WTC11 (cell line): Measurements from ENCODE around the gene GUCY1A2. TPM values are rescaled to one million over a fixed set of nuclear protein-coding genes. Genes with fewer than 3 reads are reported as not detected.
A peak's percentile ranks its signal among the peaks of the same experiment; 100 is the strongest.

Source experiments
- ATAC-seq: fragments of 200-7000 bp; cut with Tn5 transposase; 2 replicates; pipeline ENCODE4 v1.10.0; 2021; ENCODE audit warnings: mild to moderate bottlenecking, moderate library complexity
- CTCF ChIA-PET: fragments of 300-600 bp; sonication (Branson Sonifier 250); formaldehyde crosslinking; loops from one replicate; lab custom pipeline; 2021; ENCODE audit warnings: antibody characterized with exemption; lab: Charles Lee
- POLR2A ChIA-PET: fragments of 350-600 bp; sonication (Branson Sonifier 250); formaldehyde crosslinking; loops from one replicate; lab custom pipeline; 2021; ENCODE audit warnings: antibody characterized with exemption; lab: Charles Lee
- DNase-seq: peaks from one replicate; pipeline ENCODE4 v3.0.0; 2021; ENCODE audit warnings: low spot score
- H3K27ac Mint-ChIP-seq: 2 replicates; pipeline ENCODE4 v1.8.0; 2021; ENCODE audit warnings: mixed read lengths
- H3K27me3 Mint-ChIP-seq: 2 replicates; pipeline ENCODE4 v1.8.0; 2021; ENCODE audit warnings: low read depth, mild to moderate bottlenecking, moderate library complexity, mixed read lengths
- H3K36me3 Mint-ChIP-seq: 2 replicates; pipeline ENCODE4 v1.8.0; 2021; ENCODE audit warnings: mixed read lengths
- H3K4me1 Mint-ChIP-seq: 2 replicates; pipeline ENCODE4 v1.8.0; 2022; ENCODE audit warnings: mixed read lengths
- H3K4me3 Mint-ChIP-seq: 2 replicates; pipeline ENCODE4 v1.8.0; 2021; ENCODE audit warnings: mild to moderate bottlenecking, moderate library complexity, mixed read lengths
- H3K9me3 Mint-ChIP-seq: 2 replicates; pipeline ENCODE4 v1.8.0; 2021; ENCODE audit warnings: mixed read lengths
- AR ChIP-seq: fragments of 250-450 bp; sonication (Bioruptor Pico); IDR thresholded peaks from 2 replicates; pipeline ENCODE4 v1.9.0; 2021; ENCODE audit warnings: mild to moderate bottlenecking
- CREB1 ChIP-seq: sonication (generic); formaldehyde crosslinking; IDR thresholded peaks from 2 replicates; pipeline ENCODE4 v1.8.0; 2023; ENCODE audit warnings: mild to moderate bottlenecking, missing genetic modification reagents
- FOXP1 ChIP-seq: sonication (generic); formaldehyde crosslinking; IDR thresholded peaks from 2 replicates; pipeline ENCODE4 v1.8.0; 2022; ENCODE audit warnings: missing genetic modification reagents, mild to moderate bottlenecking, moderate library complexity, borderline replicate concordance
- GRHL2 ChIP-seq: fragments of 250-450 bp; sonication (Bioruptor Pico); IDR thresholded peaks from 2 replicates; pipeline ENCODE4 v1.8.0; 2022; ENCODE audit warnings: mild to moderate bottlenecking, moderate library complexity; ENCODE audit not compliant: insufficient replicate concordance, severe bottlenecking
- GTF2I ChIP-seq: fragments of 250-450 bp; sonication (Bioruptor Pico); conservative IDR thresholded peaks from 2 replicates; pipeline ENCODE4 v1.4.0; 2021; ENCODE audit warnings: mild to moderate bottlenecking
- NFE2L1 ChIP-seq: sonication (generic); formaldehyde crosslinking; IDR thresholded peaks from 2 replicates; pipeline ENCODE4 v1.8.1; 2023; ENCODE audit warnings: missing genetic modification reagents
- STAT6 ChIP-seq: sonication (generic); formaldehyde crosslinking; conservative IDR thresholded peaks from 2 replicates; pipeline ENCODE4 v1.8.1; 2023; ENCODE audit warnings: mild to moderate bottlenecking, low read depth, missing genetic modification reagents, moderate library complexity
- TEAD4 ChIP-seq: sonication (generic); formaldehyde crosslinking; IDR thresholded peaks from 2 replicates; pipeline ENCODE4 v1.8.0; 2022; ENCODE audit warnings: mild to moderate bottlenecking, missing genetic modification reagents
- ZNF425 ChIP-seq: fragments of 250-450 bp; sonication (Bioruptor Pico); conservative IDR thresholded peaks from 2 replicates; pipeline ENCODE4 v1.9.0; 2021; ENCODE audit warnings: mild to moderate bottlenecking
- ZNF671 ChIP-seq: fragments of 250-450 bp; sonication (Bioruptor Pico); IDR thresholded peaks from 2 replicates; pipeline ENCODE4 v1.8.0; 2021; ENCODE audit warnings: mild to moderate bottlenecking
- ZSCAN18 ChIP-seq: fragments of 250-450 bp; sonication (Bioruptor Pico); IDR thresholded peaks from 2 replicates; pipeline ENCODE4 v2.1.2; 2022; ENCODE audit warnings: mild to moderate bottlenecking, moderate library complexity
- total RNA-seq: library from RNA; stranded (reverse); gene quantifications from 3 replicates; pipeline ENCODE4 v1.2.3, GENCODE V29; 2021
- TF ChIP-seq, protein P1 (sequence below): fragments of 250-450 bp; sonication (Bioruptor Pico); IDR thresholded peaks from 2 replicates; pipeline ENCODE4 v1.9.0; 2021; ENCODE audit warnings: mild to moderate bottlenecking, borderline replicate concordance
- TF ChIP-seq, protein P2 (sequence below): sonication (generic); formaldehyde crosslinking; IDR thresholded peaks from 2 replicates; pipeline ENCODE4 v1.8.1; 2023; ENCODE audit warnings: mild to moderate bottlenecking, moderate library complexity, missing genetic modification reagents

The GUCY1A2 gene
- total RNA-seq, 1 experiment from 2014 or later: 0.90 TPM

DNA sequence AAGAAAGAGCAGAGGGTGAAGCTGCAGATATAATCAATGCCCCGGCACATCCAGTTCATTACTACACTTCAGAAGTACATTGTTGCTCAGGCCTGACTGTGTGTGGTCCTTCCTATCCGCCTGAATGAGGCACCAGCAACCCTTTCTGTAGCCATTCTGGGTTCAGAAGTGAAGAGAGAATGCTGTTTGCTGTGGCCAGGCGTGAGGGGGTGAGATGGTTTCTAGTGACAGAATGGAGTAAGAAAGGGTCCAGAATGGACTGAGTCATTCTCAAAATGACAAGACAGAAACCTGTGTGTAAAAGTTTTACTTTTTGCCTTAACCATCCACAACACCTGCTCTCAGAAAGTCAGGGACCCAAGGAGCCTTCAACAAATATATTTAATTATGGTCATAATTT lies 334.8 kb downstream of the GUCY1A2 start (continued):
- TF ChIP-seq, protein P1, sequence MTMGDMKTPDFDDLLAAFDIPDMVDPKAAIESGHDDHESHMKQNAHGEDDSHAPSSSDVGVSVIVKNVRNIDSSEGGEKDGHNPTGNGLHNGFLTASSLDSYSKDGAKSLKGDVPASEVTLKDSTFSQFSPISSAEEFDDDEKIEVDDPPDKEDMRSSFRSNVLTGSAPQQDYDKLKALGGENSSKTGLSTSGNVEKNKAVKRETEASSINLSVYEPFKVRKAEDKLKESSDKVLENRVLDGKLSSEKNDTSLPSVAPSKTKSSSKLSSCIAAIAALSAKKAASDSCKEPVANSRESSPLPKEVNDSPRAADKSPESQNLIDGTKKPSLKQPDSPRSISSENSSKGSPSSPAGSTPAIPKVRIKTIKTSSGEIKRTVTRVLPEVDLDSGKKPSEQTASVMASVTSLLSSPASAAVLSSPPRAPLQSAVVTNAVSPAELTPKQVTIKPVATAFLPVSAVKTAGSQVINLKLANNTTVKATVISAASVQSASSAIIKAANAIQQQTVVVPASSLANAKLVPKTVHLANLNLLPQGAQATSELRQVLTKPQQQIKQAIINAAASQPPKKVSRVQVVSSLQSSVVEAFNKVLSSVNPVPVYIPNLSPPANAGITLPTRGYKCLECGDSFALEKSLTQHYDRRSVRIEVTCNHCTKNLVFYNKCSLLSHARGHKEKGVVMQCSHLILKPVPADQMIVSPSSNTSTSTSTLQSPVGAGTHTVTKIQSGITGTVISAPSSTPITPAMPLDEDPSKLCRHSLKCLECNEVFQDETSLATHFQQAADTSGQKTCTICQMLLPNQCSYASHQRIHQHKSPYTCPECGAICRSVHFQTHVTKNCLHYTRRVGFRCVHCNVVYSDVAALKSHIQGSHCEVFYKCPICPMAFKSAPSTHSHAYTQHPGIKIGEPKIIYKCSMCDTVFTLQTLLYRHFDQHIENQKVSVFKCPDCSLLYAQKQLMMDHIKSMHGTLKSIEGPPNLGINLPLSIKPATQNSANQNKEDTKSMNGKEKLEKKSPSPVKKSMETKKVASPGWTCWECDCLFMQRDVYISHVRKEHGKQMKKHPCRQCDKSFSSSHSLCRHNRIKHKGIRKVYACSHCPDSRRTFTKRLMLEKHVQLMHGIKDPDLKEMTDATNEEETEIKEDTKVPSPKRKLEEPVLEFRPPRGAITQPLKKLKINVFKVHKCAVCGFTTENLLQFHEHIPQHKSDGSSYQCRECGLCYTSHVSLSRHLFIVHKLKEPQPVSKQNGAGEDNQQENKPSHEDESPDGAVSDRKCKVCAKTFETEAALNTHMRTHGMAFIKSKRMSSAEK (CRISPR knock-in tag): no peak

- Mint-ChIP-seq H3K4me1 (peaks cover 6% of the 10 kb centered on the region), H3K9me3 (no peaks in the 10 kb centered on the region), H3K4me3 (no peak overlapping the region)
- CTCF ChIA-PET: no interaction called here
- TF ChIP-seq ZNF425 (CRISPR knock-in tag) (no peak), NFE2L1 (CRISPR knock-in tag) (no peak), FOXP1 (CRISPR knock-in tag) (no peak), TEAD4 (CRISPR knock-in tag) (no peak), STAT6 (CRISPR knock-in tag) (no peak), GTF2I (CRISPR knock-in tag) (no peak), CREB1 (CRISPR knock-in tag) (no peak), ZNF671 (CRISPR knock-in tag) (no peak)
- TF ChIP-seq, protein P2, sequence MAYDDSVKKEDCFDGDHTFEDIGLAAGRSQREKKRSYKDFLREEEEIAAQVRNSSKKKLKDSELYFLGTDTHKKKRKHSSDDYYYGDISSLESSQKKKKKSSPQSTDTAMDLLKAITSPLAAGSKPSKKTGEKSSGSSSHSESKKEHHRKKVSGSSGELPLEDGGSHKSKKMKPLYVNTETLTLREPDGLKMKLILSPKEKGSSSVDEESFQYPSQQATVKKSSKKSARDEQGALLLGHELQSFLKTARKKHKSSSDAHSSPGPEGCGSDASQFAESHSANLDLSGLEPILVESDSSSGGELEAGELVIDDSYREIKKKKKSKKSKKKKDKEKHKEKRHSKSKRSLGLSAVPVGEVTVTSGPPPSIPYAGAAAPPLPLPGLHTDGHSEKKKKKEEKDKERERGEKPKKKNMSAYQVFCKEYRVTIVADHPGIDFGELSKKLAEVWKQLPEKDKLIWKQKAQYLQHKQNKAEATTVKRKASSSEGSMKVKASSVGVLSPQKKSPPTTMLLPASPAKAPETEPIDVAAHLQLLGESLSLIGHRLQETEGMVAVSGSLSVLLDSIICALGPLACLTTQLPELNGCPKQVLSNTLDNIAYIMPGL (CRISPR knock-in tag): no peak
- TF ChIP-seq, all 79 proteins: peak for 0
- Mint-ChIP-seq H3K36me3 (no peaks in the 10 kb centered on the region), H3K27ac (no peak overlapping the region), H3K27me3 (no peaks in the 10 kb centered on the region)
- POLR2A ChIA-PET: no interaction called here
- DNase-seq (no peak), ATAC-seq (no peak)
These were observed 336.8 kb downstream of the GUCY1A2 start for GRCh38 chr11:106681435-106681834.

- 0 out of 2 replicates have a peak, but pooled peaks have one; percentile 16 for ATAC-seq
- H3K27me3 Mint-ChIP-seq: no peaks in the 10 kb centered on the region
- no peak for DNase-seq
- CTCF ChIA-PET: no interaction called here
- POLR2A ChIA-PET: interaction anchor here (0.6 kb wide), 1 partner anchor 237 kb away, joined by 4 read pairs; no protein-coding TSS in a partner anchor
- no peaks in the 10 kb centered on the region for H3K9me3 Mint-ChIP-seq
- peak overlapping the region; percentile 5; the same call in 1 of the 2 replicates for H3K27ac Mint-ChIP-seq
- H3K4me3 Mint-ChIP-seq: no peak overlapping the region
- peaks cover 6% of the 10 kb centered on the region for H3K4me1 Mint-ChIP-seq
- no peaks in the 10 kb centered on the region for H3K36me3 Mint-ChIP-seq
- TF ChIP-seq AR (CRISPR knock-in tag) (no peak), GRHL2 (no peak), ZNF425 (CRISPR knock-in tag) (no peak), ZSCAN18 (no peak)
These were observed 338.7 kb downstream of the GUCY1A2 start for GRCh38 chr11:106679581-106679980.
